Mesenchymal stem cell (in vitro differentiated cells and primary cell): Measurements from ENCODE around the gene SAMD1.

ENCODE experiments used
- DNase-seq: peaks from one replicate; pipeline ENCODE4 v3.0.0-alpha.2; 2013
- H2AFZ ChIP-seq: one replicate; pipeline ENCODE4 v1.6.1; 2013; ENCODE audit warnings: low read depth, mild to moderate bottlenecking, control low read depth, inconsistent platforms, low read length, moderate library complexity
- H2AK5ac ChIP-seq: 2 replicates; pipeline ENCODE4 v1.6.1; 2013; ENCODE audit warnings: low read length, moderate library complexity, mild to moderate bottlenecking, inconsistent platforms; ENCODE audit not compliant: severe bottlenecking
- H2BK120ac ChIP-seq: one replicate; pipeline ENCODE4 v1.6.1; 2013; ENCODE audit warnings: low read depth, mild to moderate bottlenecking, inconsistent platforms, low read length, moderate library complexity
- H2BK12ac ChIP-seq, 2 experiments: one replicate each; pipeline ENCODE4 v1.6.1; 2013; ENCODE audit warnings: inconsistent platforms in 2 of 2, low read length in 2 of 2, mild to moderate bottlenecking in 2 of 2, moderate library complexity in 2 of 2, control low read depth in 1 of 2
- H2BK15ac ChIP-seq: one replicate; pipeline ENCODE4 v1.6.1; 2013; ENCODE audit warnings: mild to moderate bottlenecking, low read depth, inconsistent platforms; ENCODE audit not compliant: poor library complexity, severe bottlenecking
- H2BK5ac ChIP-seq: 2 replicates; pipeline ENCODE4 v1.6.1; 2013; ENCODE audit warnings: low read depth, mild to moderate bottlenecking, low read length, control low read depth, inconsistent platforms; ENCODE audit not compliant: poor library complexity, severe bottlenecking
- H3K14ac ChIP-seq, 2 experiments: one replicate each; pipeline ENCODE4 v1.6.1; 2013; ENCODE audit warnings: inconsistent platforms in 2 of 2, low read length in 2 of 2, control low read depth in 1 of 2, mild to moderate bottlenecking in 1 of 2, moderate library complexity in 1 of 2
- H3K18ac ChIP-seq, 2 experiments: one replicate each; pipeline ENCODE4 v1.6.1; 2013; ENCODE audit warnings: inconsistent platforms in 2 of 2, low read length in 2 of 2, control low read depth in 1 of 2, low read depth in 1 of 2, mild to moderate bottlenecking in 1 of 2
- H3K23ac ChIP-seq, 2 experiments: one replicate each; pipeline ENCODE4 v1.6.1; 2013; ENCODE audit warnings: inconsistent platforms in 2 of 2, low read length in 2 of 2, mild to moderate bottlenecking in 2 of 2, moderate library complexity in 2 of 2, control low read depth in 1 of 2
- H3K27ac ChIP-seq: 2 replicates; pipeline ENCODE4 v1.5.1; 2013; ENCODE audit warnings: mild to moderate bottlenecking, moderate library complexity, low read length, control low read depth, inconsistent platforms; ENCODE audit not compliant: poor library complexity, severe bottlenecking
- H3K27me3 ChIP-seq, 2 experiments: 2 replicates each; pipeline versions ENCODE4 v1.6.1 to v1.7.0; 2013; ENCODE audit warnings: low read length in 2 of 2, mild to moderate bottlenecking in 2 of 2, moderate library complexity in 2 of 2, control low read depth in 1 of 2, inconsistent platforms in 1 of 2; ENCODE audit not compliant: control insufficient read depth in 1 of 2, insufficient read depth in 1 of 2
- H3K36me3 ChIP-seq, 2 experiments: 2 replicates each; pipeline versions ENCODE4 v1.6.1 to v1.7.0; 2013; ENCODE audit warnings: low read length in 2 of 2, control low read depth in 1 of 2, inconsistent platforms in 1 of 2, low read depth in 1 of 2, mild to moderate bottlenecking in 1 of 2; ENCODE audit not compliant: insufficient read depth in 2 of 2, control insufficient read depth in 1 of 2
- H3K4ac ChIP-seq, 2 experiments: one replicate each; pipeline ENCODE4 v1.6.1; 2013; ENCODE audit warnings: inconsistent platforms in 2 of 2, low read length in 2 of 2, mild to moderate bottlenecking in 2 of 2, moderate library complexity in 2 of 2, control low read depth in 1 of 2, low read depth in 1 of 2
- H3K4me1 ChIP-seq: 2 replicates; pipeline ENCODE4 v1.6.1; 2013; ENCODE audit warnings: low read depth, low read length, control low read depth; ENCODE audit not compliant: control insufficient read depth, insufficient read depth
- H3K4me2 ChIP-seq: 2 replicates; pipeline ENCODE4 v1.6.1; 2013; ENCODE audit warnings: low read length, mild to moderate bottlenecking, inconsistent platforms; ENCODE audit not compliant: poor library complexity, severe bottlenecking
- H3K4me3 ChIP-seq, 2 experiments: 2 replicates each; pipeline versions ENCODE4 v1.5.1 to v1.7.0; 2013; ENCODE audit warnings: low read length in 2 of 2, mild to moderate bottlenecking in 2 of 2, control low read depth in 1 of 2, low read depth in 1 of 2; ENCODE audit not compliant: insufficient read depth in 1 of 2
- H3K79me1 ChIP-seq: replicated peaks from 2 replicates; pipeline ENCODE4 v1.6.1; 2013; ENCODE audit warnings: mild to moderate bottlenecking, control low read depth, low read length, inconsistent platforms; ENCODE audit not compliant: poor library complexity, severe bottlenecking
- H3K9ac ChIP-seq: 2 replicates; pipeline ENCODE4 v1.7.0; 2013; ENCODE audit warnings: mild to moderate bottlenecking, low read length, moderate library complexity
- H3K9me3 ChIP-seq: 2 replicates; pipeline ENCODE4 v1.7.0; 2013; ENCODE audit warnings: mild to moderate bottlenecking, low read length; ENCODE audit not compliant: control insufficient read depth
- H4K8ac ChIP-seq: one replicate; pipeline ENCODE4 v1.6.1; 2013; ENCODE audit warnings: inconsistent platforms, mild to moderate bottlenecking, low read length, moderate library complexity
- H4K91ac ChIP-seq: one replicate; pipeline ENCODE4 v1.6.1; 2013; ENCODE audit warnings: mild to moderate bottlenecking, low read length, inconsistent platforms
- WGBS: methylation state at CpG from one replicate; pipeline ENCODE4 v1.1.7; 2013; ENCODE audit warnings: mixed read lengths; 5-methylcytosine and 5-hydroxymethylcytosine counted together

SAMD1 gene

DNA sequence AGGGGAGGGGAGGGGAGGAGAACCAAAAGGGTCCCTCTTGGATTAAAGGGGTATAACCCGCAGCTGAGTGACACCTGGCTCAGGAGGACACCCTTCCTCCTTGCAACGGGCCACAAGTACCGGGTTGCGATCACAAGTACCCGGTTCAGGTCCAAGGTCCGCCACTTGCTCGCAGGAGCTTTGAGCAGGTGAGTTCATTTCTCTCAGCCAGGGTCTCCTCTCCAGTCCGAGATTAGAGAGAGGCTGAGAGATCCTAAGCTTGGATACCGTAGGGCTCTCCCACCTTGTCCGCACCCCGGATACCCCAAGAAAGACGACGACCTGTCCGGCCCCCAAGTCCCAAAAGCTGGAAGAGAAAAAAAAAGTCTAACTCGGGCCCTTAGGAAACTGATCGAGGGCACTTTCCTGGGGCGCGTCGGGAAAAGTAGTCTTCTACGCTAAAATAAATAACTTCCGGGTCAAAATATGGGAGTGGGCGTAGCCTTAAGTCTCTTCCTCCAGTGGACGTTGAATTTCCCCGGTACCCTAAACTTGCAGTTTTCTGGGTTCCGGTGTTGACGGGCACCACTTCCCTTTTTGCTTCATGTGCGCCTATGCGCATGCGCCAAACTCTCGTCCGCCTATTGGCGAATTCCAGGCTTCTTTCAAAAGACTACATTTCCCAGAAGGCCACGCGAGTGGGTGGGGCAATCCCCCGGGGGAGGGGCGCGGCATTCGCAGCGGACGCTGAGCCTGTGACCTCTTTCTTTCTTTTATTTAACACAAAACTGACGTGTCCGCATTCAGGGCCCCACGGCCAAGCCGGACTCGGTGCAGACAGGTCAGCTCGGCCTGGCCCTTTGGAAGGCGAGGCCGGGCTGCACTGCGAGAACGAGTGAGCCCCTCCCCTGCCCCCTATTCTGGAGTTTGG is 9.4 kb downstream of the SAMD1 start:
- peak overlapping the region; percentile 66 for H2AFZ ChIP-seq
- no peak overlapping the region for H3K23ac ChIP-seq
- H2BK5ac ChIP-seq = no peak overlapping the region
- no peaks in the 10 kb centered on the region for H3K27me3 ChIP-seq
- peak overlapping the region; percentile 73 to 91 for H3K4me3 ChIP-seq
- peaks cover 0 to 6% of the 10 kb centered on the region in 2 experiments for H3K36me3 ChIP-seq
- no peaks in the 10 kb centered on the region for H3K9me3 ChIP-seq
- H3K4ac ChIP-seq = peak overlapping the region in 1 of 2 experiments; percentile 69
- H2BK120ac ChIP-seq = no peak overlapping the region
- WGBS = 1% methylated on average over 50 of the region's 50 CpGs
- peak overlapping the region; percentile 44 for H4K91ac ChIP-seq
- peak overlapping the region; percentile 87 for H4K8ac ChIP-seq
- peak overlapping the region; percentile 55 for H3K27ac ChIP-seq
- no peak overlapping the region for H3K14ac ChIP-seq
- H3K79me1 ChIP-seq = peaks cover 9% of the 10 kb centered on the region
- H3K4me1 ChIP-seq = peaks cover 5% of the 10 kb centered on the region
- H2BK15ac ChIP-seq = no peak overlapping the region
- peak overlapping the region; percentile 95 for H3K9ac ChIP-seq
- no peak overlapping the region for H2BK12ac ChIP-seq
- DNase-seq = peak; percentile 99
- H2AK5ac ChIP-seq = no peak overlapping the region
- peak overlapping the region; percentile 70 to 82 for H3K18ac ChIP-seq
- H3K4me2 ChIP-seq = peak overlapping the region; percentile 78

DNA sequence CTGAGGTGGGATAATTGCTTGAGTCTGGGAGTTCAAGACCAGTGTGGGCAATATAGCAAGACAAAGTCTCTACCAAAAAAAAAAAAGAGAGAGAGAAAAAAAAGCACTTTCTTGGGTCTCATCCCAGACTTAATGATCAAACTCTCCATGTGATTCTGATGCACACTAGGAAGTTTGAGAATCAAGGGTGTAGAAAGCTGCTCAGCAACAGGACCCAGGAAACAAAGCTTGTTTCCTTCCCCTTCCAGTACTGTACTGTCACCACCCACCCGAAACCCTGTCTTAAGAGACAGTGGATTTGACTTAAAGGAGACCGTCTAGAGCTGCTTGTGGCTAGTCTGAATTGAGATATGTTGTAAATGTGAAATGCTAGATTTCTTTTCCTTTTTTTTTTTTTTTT is 12.1 kb downstream of the SAMD1 start:
- H3K27ac ChIP-seq = no peak overlapping the region
- H2BK120ac ChIP-seq = no peak overlapping the region
- no peak overlapping the region for H3K4ac ChIP-seq
- H2BK5ac ChIP-seq = no peak overlapping the region
- no peak overlapping the region for H2BK15ac ChIP-seq
- no peak overlapping the region for H4K8ac ChIP-seq
- H2AK5ac ChIP-seq = no peak overlapping the region
- no peak overlapping the region for H2AFZ ChIP-seq
- H3K18ac ChIP-seq = no peak overlapping the region
- peaks cover 17% of the 10 kb centered on the region for H3K4me1 ChIP-seq
- 67% methylated on average over 1 of the region's 2 CpGs for WGBS
- DNase-seq = no peak
- peak overlapping the region; percentile 81 for H3K9ac ChIP-seq
- H3K4me2 ChIP-seq = no peak overlapping the region
- no peak overlapping the region for H4K91ac ChIP-seq
- peaks cover 11% of the 10 kb centered on the region for H3K79me1 ChIP-seq
- H3K4me3 ChIP-seq = no peak overlapping the region
- H3K27me3 ChIP-seq = no peaks in the 10 kb centered on the region
- no peak overlapping the region for H3K14ac ChIP-seq
- no peaks in the 10 kb centered on the region for H3K9me3 ChIP-seq
- no peak overlapping the region for H2BK12ac ChIP-seq
- H3K23ac ChIP-seq = no peak overlapping the region
- peaks cover 0 to 3% of the 10 kb centered on the region in 2 experiments for H3K36me3 ChIP-seq

DNA sequence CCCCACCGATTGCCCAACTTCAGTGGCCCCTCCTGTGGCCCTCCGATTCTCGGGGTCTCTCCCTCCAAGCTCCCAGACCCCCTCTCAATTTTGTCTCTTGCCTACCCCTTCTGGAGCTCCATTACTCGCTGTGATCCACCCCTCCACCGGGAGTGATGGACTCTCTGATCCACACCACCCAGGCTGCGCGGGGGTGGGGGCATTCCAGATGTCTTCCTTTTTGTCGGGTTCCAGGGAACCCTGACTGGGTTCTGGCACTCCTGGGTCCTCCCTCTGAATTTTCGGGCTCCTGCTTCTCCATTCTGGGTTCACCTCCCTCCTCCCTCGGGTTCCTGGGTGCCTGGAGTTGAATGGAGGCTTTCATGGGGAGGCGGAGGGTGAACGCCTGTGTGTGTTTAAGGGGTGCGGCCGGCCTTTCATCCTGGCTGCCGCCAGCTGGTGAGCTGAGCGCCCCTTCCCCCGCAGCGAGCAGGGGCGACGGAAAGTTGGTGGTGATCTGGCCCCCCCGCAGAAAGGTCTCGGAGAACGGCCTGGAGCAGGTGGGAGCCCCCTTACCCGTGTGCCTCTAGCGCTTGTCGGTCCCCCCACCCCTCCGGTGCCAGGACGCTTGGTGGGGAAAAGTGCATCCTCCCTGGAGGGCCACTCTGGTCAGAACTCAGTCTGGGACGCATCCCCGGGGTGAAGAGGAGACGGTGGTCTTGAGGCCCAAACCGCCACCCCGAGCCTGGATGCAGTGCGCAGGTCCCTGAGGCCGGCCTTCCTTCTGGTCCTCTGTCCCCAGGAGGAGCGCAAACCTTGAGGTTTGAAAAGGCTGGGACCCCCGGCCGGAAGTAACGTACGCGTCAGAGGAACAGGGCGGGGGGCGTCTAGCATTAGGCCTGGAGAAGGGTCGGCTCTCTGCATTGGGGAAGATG is 16.4 kb downstream of the SAMD1 start:
- Histone ChIP-seq H4K8ac (peak overlapping the region; percentile 35), H3K79me1 (peaks cover 3% of the 10 kb centered on the region), H2BK120ac (no peak overlapping the region), H2BK5ac (no peak overlapping the region), H3K18ac (peak overlapping the region in 1 of 2 experiments; percentile 4), H3K4ac (peak overlapping the region in 1 of 2 experiments; percentile 11), H3K23ac (peak overlapping the region in 1 of 2 experiments; percentile 40), H2AK5ac (no peak overlapping the region), H3K14ac (peak overlapping the region in 1 of 2 experiments; percentile 23), H2AFZ (peak overlapping the region; percentile 47), H3K36me3 (no peaks in the 10 kb centered on the region), H3K27me3 (peaks cover 0 to 3% of the 10 kb centered on the region in 2 experiments), H3K4me1 (peaks cover 29% of the 10 kb centered on the region), H2BK15ac (peak overlapping the region; percentile 18), H4K91ac (no peak overlapping the region), H3K27ac (no peak overlapping the region), H3K4me2 (peak overlapping the region; percentile 95), H3K9me3 (no peaks in the 10 kb centered on the region), H3K9ac (peak overlapping the region; percentile 90), H3K4me3 (peak overlapping the region; percentile 69 to 93), H2BK12ac (peak overlapping the region in 1 of 2 experiments; percentile 38)
- 14% methylated on average over 42 of the region's 44 CpGs for WGBS
- DNase-seq = peak; percentile 63
